IPS-NIHi7 (cell line): Measurements from ENCODE around the gene SPAG17.

Experiments used
- DNase-seq: peaks from one replicate; pipeline ENCODE4 v3.0.0; 2012; ENCODE audit warnings: mixed read lengths; ENCODE audit errors: extremely low spot score

The SPAG17 gene

GRCh38 chr1:118118873-118119463 lies 66.1 kb downstream of the SPAG17 start:
- no peak for DNase-seq

GRCh38 chr1:118118469-118118868 lies 66.6 kb downstream of the SPAG17 start:
- no peak for DNase-seq

- no peak for DNase-seq
Observed at GRCh38 chr1:118117521-118117920, 67.5 kb downstream of the SPAG17 start.

GRCh38 chr1:118116909-118117308 lies 68.1 kb downstream of the SPAG17 start:
- DNase-seq: no peak

GRCh38 chr1:118116401-118116800 lies 68.6 kb downstream of the SPAG17 start:
- no peak for DNase-seq

- DNase-seq: no peak
Observed at GRCh38 chr1:118115567-118116295, 69.3 kb downstream of the SPAG17 start.

- DNase-seq: no peak
Observed at GRCh38 chr1:118113261-118113660, 71.8 kb downstream of the SPAG17 start.

- no peak for DNase-seq
Observed at GRCh38 chr1:118110580-118110979, 74.4 kb downstream of the SPAG17 start.

GRCh38 chr1:118104951-118105350 lies 80.1 kb downstream of the SPAG17 start:
- DNase-seq: no peak

GRCh38 chr1:118102445-118102844 lies 82.6 kb downstream of the SPAG17 start:
- DNase-seq: no peak

GRCh38 chr1:118101999-118102398 lies 83.0 kb downstream of the SPAG17 start:
- no peak for DNase-seq

GRCh38 chr1:118101515-118101844 lies 83.5 kb downstream of the SPAG17 start:
- DNase-seq: no peak

- DNase-seq: no peak
Observed at GRCh38 chr1:118100686-118101514, 84.1 kb downstream of the SPAG17 start.

GRCh38 chr1:118099686-118100085 lies 85.3 kb downstream of the SPAG17 start:
- DNase-seq: no peak

GRCh38 chr1:118097622-118098348 lies 87.2 kb downstream of the SPAG17 start:
- no peak for DNase-seq

- DNase-seq: no peak
Observed at GRCh38 chr1:118093017-118093416, 92.0 kb downstream of the SPAG17 start.

- no peak for DNase-seq
Observed at GRCh38 chr1:118090130-118090529, 94.9 kb downstream of the SPAG17 start.

- no peak for DNase-seq
Observed at GRCh38 chr1:118085365-118085764, 99.7 kb downstream of the SPAG17 start.

GRCh38 chr1:118084400-118084799 lies 100.6 kb downstream of the SPAG17 start:
- DNase-seq: peak; percentile 16

GRCh38 chr1:118082984-118083383 lies 102.0 kb downstream of the SPAG17 start:
- no peak for DNase-seq

GRCh38 chr1:118081387-118081786 lies 103.6 kb downstream of the SPAG17 start:
- no peak for DNase-seq
